ENCODE measurements around the gene PP2D1.

The PP2D1 gene

DNA sequence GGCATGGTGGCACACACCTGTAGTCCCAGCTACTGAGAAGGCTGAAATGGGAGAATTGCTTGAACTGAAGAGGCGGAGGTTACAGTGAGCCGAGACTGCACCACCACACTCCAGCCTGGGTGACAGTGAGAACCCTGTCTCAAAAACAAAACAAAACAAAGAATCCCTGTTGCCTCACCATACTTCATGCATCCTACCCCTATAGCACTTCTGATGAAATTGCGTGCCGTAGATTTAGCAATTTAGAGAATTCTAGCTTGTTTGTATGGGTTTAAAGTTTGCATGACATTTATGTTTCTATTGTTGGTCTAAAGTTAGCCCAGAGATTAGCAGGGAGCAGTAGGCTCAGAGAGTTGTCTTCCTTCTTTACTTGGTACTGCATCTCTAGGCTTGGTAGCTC is 57.4 kb downstream of the PP2D1 start:
- no peak for TF ChIP-seq POLR2A (IDR thresholded peaks at IDR 0.05; ENCODE audit: extremely low read depth, insufficient read length)
- TF ChIP-seq, protein P1, sequence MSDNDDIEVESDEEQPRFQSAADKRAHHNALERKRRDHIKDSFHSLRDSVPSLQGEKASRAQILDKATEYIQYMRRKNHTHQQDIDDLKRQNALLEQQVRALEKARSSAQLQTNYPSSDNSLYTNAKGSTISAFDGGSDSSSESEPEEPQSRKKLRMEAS (IDR thresholded peaks at IDR 0.05; ENCODE audit: low read depth, low read length) = no peak
- TF ChIP-seq, protein P2, sequence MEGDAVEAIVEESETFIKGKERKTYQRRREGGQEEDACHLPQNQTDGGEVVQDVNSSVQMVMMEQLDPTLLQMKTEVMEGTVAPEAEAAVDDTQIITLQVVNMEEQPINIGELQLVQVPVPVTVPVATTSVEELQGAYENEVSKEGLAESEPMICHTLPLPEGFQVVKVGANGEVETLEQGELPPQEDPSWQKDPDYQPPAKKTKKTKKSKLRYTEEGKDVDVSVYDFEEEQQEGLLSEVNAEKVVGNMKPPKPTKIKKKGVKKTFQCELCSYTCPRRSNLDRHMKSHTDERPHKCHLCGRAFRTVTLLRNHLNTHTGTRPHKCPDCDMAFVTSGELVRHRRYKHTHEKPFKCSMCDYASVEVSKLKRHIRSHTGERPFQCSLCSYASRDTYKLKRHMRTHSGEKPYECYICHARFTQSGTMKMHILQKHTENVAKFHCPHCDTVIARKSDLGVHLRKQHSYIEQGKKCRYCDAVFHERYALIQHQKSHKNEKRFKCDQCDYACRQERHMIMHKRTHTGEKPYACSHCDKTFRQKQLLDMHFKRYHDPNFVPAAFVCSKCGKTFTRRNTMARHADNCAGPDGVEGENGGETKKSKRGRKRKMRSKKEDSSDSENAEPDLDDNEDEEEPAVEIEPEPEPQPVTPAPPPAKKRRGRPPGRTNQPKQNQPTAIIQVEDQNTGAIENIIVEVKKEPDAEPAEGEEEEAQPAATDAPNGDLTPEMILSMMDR (IDR thresholded peaks at IDR 0.05; ENCODE audit: low read depth, low read length) = no peak
- no peak for TF ChIP-seq MYC (IDR thresholded peaks at IDR 0.05; ENCODE audit: low read depth, low read length)
- no peak for DNase-seq (ENCODE audit: low read depth)
- H3K4me3 ChIP-seq (ENCODE audit: low read depth, low read length) = no peak overlapping the region

- TF ChIP-seq, protein P2 (IDR thresholded peaks at IDR 0.05; ENCODE audit: low read depth, low read length) = no peak
- TF ChIP-seq MYC (IDR thresholded peaks at IDR 0.05; ENCODE audit: low read depth, low read length) = no peak
- TF ChIP-seq POLR2A (IDR thresholded peaks at IDR 0.05; ENCODE audit: extremely low read depth, insufficient read length) = no peak
- TF ChIP-seq, protein P1 (IDR thresholded peaks at IDR 0.05; ENCODE audit: low read depth, low read length) = no peak
- no peak for DNase-seq (ENCODE audit: low read depth)
- no peak overlapping the region for H3K4me3 ChIP-seq (ENCODE audit: low read depth, low read length)
Measured at GRCh38 chr3:19950316-19950715, 61.7 kb downstream of the PP2D1 start.

GRCh38 chr3:19948226-19948591 is 63.9 kb downstream of the PP2D1 start:
- H3K4me3 ChIP-seq (ENCODE audit: low read depth, low read length) = peak overlapping the region; percentile 98
- no peak for DNase-seq (ENCODE audit: low read depth)
- TF ChIP-seq POLR2A (IDR thresholded peaks at IDR 0.05; ENCODE audit: extremely low read depth, insufficient read length) = no peak
- TF ChIP-seq MYC (IDR thresholded peaks at IDR 0.05; ENCODE audit: low read depth, low read length) = no peak
- TF ChIP-seq, protein P1 (IDR thresholded peaks at IDR 0.05; ENCODE audit: low read depth, low read length) = no peak
- TF ChIP-seq, protein P2 (IDR thresholded peaks at IDR 0.05; ENCODE audit: low read depth, low read length) = no peak

DNA sequence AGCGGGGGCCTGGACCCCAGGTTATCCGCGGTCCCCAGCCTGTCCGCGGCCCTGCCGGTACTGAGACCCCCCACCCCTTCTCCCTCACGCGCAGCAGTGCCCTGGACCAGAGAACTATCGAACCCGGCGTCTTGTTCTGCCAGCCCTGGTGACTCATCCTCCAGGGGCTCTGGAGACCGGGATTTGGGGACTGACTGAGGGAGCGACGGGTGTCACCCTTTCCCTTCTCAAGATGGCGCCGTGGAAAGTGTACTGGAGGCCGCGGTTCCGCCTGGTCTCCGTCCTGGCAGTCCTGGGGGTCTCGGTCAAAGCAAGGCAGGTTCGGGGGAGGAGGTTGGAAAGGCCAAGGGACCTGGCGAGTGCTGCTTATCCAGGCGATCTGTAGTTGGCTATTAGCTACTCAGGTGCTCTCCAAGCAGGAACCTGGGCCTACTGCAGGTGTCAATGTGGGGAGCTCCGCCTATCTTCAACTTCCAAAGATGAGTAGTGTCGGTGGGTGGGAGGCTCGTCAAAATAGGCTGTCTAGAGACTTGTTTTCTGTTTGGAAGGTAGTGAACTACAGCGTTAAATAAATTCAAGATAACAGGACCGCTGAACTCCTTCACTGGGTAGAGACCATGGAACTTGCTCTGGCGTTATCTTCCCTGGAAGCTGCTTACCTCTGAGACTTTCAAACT is 64.4 kb downstream of the PP2D1 start:
- TF ChIP-seq, protein P1 (IDR thresholded peaks at IDR 0.05; ENCODE audit: low read depth, low read length) = no peak
- TF ChIP-seq POLR2A (IDR thresholded peaks at IDR 0.05; ENCODE audit: extremely low read depth, insufficient read length) (no peak), MYC (IDR thresholded peaks at IDR 0.05; ENCODE audit: low read depth, low read length) (no peak)
- TF ChIP-seq, protein P2 (IDR thresholded peaks at IDR 0.05; ENCODE audit: low read depth, low read length) = no peak
- DNase-seq (ENCODE audit: low read depth) = peak; percentile 63
- peak overlapping the region; percentile 98 for H3K4me3 ChIP-seq (ENCODE audit: low read depth, low read length)

GRCh38 chr3:19946832-19947548 is 65.1 kb downstream of the PP2D1 start, which contains the start of gene RAB5A:
RAB5A (plus strand) TSS chr3:19947097; CDS start chr3:19950899, 3,802 bp downstream.
- H3K4me3 ChIP-seq (ENCODE audit: low read depth, low read length) = peak within 1 kb of the TSS; percentile 98
- peak; percentile 99 for DNase-seq (ENCODE audit: low read depth)
- TF ChIP-seq, protein P2 (IDR thresholded peaks at IDR 0.05; ENCODE audit: low read depth, low read length) = no peak
- TF ChIP-seq, protein P1 (IDR thresholded peaks at IDR 0.05; ENCODE audit: low read depth, low read length) = peak; percentile 83
- peak; percentile 61 for TF ChIP-seq MYC (IDR thresholded peaks at IDR 0.05; ENCODE audit: low read depth, low read length)
- peak; percentile 53 for TF ChIP-seq POLR2A (IDR thresholded peaks at IDR 0.05; ENCODE audit: extremely low read depth, insufficient read length)
